Progenitor cell of endocrine pancreas (in vitro differentiated cells): Measurements from ENCODE around the gene PRR19. TPM values are rescaled to one million over a fixed set of nuclear protein-coding genes. Genes with fewer than 3 reads are reported as not detected.

Experiments used
- DNase-seq: peaks from one replicate; pipeline ENCODE4 v3.0.0; 2021; ENCODE audit warnings: low spot score; ENCODE audit not compliant: unreplicated experiment
- H3K27ac Mint-ChIP-seq: 2 replicates; pipeline ENCODE4 v1.8.0; 2021; ENCODE audit warnings: mild to moderate bottlenecking, moderate library complexity, mixed read lengths
- H3K27me3 Mint-ChIP-seq: 2 replicates; pipeline ENCODE4 v1.8.0; 2021; ENCODE audit warnings: mixed read lengths
- H3K36me3 Mint-ChIP-seq: 2 replicates; pipeline ENCODE4 v1.8.0; 2022; ENCODE audit warnings: mixed read lengths; ENCODE audit not compliant: insufficient read depth
- H3K4me1 Mint-ChIP-seq: 2 replicates; pipeline ENCODE4 v1.8.0; 2021; ENCODE audit warnings: low read depth, mixed read lengths
- H3K4me3 Mint-ChIP-seq: 2 replicates; pipeline ENCODE4 v1.8.0; 2021; ENCODE audit warnings: low read depth, mild to moderate bottlenecking, moderate library complexity, mixed read lengths
- H3K9me3 Mint-ChIP-seq: 2 replicates; pipeline ENCODE4 v1.8.0; 2021; ENCODE audit warnings: low read depth, mixed read lengths
- CTCF ChIP-seq: fragments of 200-600 bp; sonication (generic); IDR thresholded peaks from one replicate; pipeline ENCODE4 v1.5.0; 2021; ENCODE audit warnings: antibody characterized with exemption, mild to moderate bottlenecking; ENCODE audit not compliant: unreplicated experiment
- total RNA-seq: library from RNA; stranded (reverse); gene quantifications from 2 replicates; pipeline ENCODE4 v1.2.1, GENCODE V29; 2021

PRR19 gene
- total RNA-seq, 1 donor from 2014 or later = 3.4 TPM

GRCh38 chr19:42350417-42350816 is 48.5 kb downstream of the PRR19 start:
- TF ChIP-seq CTCF = no peak
- Mint-ChIP-seq H3K4me3 (no peak overlapping the region), H3K4me1 (no peaks in the 10 kb centered on the region), H3K36me3 (peaks cover 16% of the 10 kb centered on the region), H3K27me3 (no peaks in the 10 kb centered on the region), H3K9me3 (no peaks in the 10 kb centered on the region), H3K27ac (no peak overlapping the region)
- DNase-seq = no peak

DNA sequence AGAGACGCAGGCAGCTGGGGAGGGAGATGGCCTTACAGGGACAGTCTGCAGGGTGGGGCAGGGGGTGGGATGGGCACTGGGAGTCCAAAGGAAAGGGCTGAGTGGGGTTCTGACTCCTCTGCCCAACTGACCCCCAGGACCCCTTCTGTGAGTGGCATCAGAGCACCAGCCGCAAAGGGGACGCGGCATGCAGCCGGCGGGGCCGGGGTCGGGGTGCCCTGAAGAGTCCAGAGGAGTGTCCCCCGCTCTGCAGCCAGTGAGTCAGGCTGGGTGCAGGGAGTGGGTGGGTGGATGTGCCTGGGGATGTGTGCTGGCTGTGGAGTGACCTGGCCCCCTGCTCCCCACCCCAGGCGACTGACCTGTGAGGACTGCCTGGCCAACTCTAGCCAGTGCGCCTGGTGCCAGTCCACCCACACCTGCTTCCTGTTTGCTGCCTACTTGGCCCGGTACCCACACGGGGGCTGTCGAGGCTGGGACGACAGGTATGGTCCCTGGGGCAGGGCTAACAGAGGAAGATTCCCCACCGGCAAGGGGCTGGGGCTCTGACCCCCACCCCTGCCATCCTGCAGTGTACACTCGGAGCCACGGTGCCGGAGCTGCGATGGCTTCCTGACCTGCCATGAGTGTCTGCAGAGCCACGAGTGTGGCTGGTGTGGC is 49.3 kb downstream of the PRR19 start:
- Mint-ChIP-seq H3K27me3 (no peaks in the 10 kb centered on the region), H3K36me3 (peaks cover 16% of the 10 kb centered on the region), H3K4me1 (no peaks in the 10 kb centered on the region), H3K9me3 (no peaks in the 10 kb centered on the region), H3K27ac (no peak overlapping the region), H3K4me3 (no peak overlapping the region)
- no peak for TF ChIP-seq CTCF
- DNase-seq = no peak

DNA sequence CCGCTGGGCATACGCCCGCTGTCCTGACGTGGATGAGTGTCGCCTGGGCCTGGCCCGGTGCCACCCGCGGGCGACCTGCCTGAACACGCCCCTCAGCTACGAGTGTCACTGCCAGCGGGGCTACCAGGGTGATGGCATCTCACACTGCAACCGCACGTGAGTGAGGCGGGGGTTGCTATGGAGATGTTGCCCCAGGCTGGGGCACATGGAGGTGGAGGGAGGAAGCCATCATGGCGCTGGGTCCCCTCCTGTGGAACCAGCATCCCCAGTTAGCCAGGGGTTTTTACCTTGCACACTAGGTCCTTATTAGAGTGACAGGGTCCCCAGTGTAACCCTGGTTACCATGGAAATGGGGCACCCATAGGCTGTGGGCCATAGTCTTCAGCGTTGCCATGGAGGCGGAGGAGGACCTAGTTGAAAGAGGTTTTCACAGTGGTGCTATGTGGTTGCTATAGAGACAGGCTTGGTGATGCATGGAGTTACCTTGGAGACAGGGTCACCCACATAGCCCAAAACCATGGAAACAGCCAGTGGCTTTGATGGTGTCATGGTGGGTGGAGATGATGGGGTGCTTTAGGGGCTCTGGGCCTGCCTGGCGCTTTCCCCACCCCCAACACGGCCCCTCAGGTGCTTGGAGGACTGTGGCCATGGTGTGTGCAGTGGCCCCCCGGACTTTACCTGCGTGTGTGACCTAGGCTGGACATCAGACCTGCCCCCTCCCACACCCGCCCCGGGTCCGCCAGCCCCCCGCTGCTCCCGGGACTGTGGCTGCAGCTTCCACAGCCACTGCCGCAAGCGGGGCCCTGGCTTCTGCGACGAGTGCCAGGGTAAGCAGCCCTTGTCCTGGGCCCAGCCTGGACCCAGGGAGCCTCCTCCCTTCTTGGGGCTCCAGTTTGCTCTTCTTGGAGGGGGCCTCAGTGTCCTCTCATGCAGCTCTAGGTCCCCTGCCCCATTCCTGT is 50.6 kb downstream of the PRR19 start:
- H3K36me3 Mint-ChIP-seq = peaks cover 17% of the 10 kb centered on the region
- H3K4me1 Mint-ChIP-seq = no peaks in the 10 kb centered on the region
- H3K4me3 Mint-ChIP-seq = no peak overlapping the region
- no peaks in the 10 kb centered on the region for H3K9me3 Mint-ChIP-seq
- no peak for TF ChIP-seq CTCF
- no peak overlapping the region for H3K27ac Mint-ChIP-seq
- DNase-seq = no peak
- H3K27me3 Mint-ChIP-seq = no peaks in the 10 kb centered on the region

- Mint-ChIP-seq H3K27me3 (no peaks in the 10 kb centered on the region), H3K4me3 (no peak overlapping the region), H3K4me1 (no peaks in the 10 kb centered on the region), H3K9me3 (no peaks in the 10 kb centered on the region), H3K36me3 (peaks cover 17% of the 10 kb centered on the region), H3K27ac (no peak overlapping the region)
- DNase-seq = no peak
- TF ChIP-seq CTCF = no peak
These were observed 51.5 kb downstream of the PRR19 start for GRCh38 chr19:42353341-42354015.

DNA sequence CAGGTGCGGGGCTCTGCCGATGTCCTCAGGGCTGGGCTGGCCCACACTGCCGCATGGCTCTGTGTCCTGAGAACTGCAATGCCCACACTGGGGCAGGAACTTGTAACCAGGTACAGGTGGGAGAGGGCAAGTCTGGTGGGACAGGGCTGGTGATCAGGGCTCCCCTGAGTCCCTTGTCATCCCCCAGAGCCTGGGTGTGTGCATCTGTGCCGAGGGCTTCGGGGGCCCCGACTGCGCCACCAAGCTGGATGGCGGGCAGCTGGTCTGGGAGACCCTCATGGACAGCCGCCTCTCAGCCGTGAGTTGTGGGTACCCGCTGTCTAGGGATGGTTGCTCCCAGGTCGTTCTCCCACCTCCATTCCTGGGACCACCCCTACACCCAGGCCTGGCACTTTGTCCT is 54.0 kb downstream of the PRR19 start:
- Mint-ChIP-seq H3K4me1 (peaks cover under 1% of the 10 kb centered on the region), H3K27ac (no peak overlapping the region), H3K27me3 (no peaks in the 10 kb centered on the region), H3K4me3 (no peak overlapping the region), H3K9me3 (no peaks in the 10 kb centered on the region), H3K36me3 (peaks cover 15% of the 10 kb centered on the region)
- no peak for DNase-seq
- TF ChIP-seq CTCF = no peak
